ENCODE measurements around the gene NMRAL1.

NMRAL1 gene

GRCh38 chr16:4443986-4444385, 30.4 kb downstream of the NMRAL1 start:
- no peak overlapping the region for H3K4me3 ChIP-seq (ENCODE audit: low read depth, low read length)
- TF ChIP-seq CTCF (IDR thresholded peaks at IDR 0.05; ENCODE audit: control insufficient read depth, extremely low read depth, insufficient read depth) = no peak
- no peak for DNase-seq (ENCODE audit: low read depth)

GRCh38 chr16:4443271-4443670, 31.2 kb downstream of the NMRAL1 start:
- H3K4me3 ChIP-seq (ENCODE audit: low read depth, low read length) = no peak overlapping the region
- TF ChIP-seq CTCF (IDR thresholded peaks at IDR 0.05; ENCODE audit: control insufficient read depth, extremely low read depth, insufficient read depth) = no peak
- no peak for DNase-seq (ENCODE audit: low read depth)

GRCh38 chr16:4442371-4442770, 32.1 kb downstream of the NMRAL1 start:
- no peak overlapping the region for H3K4me3 ChIP-seq (ENCODE audit: low read depth, low read length)
- no peak for DNase-seq (ENCODE audit: low read depth)
- no peak for TF ChIP-seq CTCF (IDR thresholded peaks at IDR 0.05; ENCODE audit: control insufficient read depth, extremely low read depth, insufficient read depth)

GRCh38 chr16:4437366-4437765, 37.1 kb downstream of the NMRAL1 start:
- H3K4me3 ChIP-seq (ENCODE audit: low read depth, low read length) = no peak overlapping the region
- DNase-seq (ENCODE audit: low read depth) = no peak
- no peak for TF ChIP-seq CTCF (IDR thresholded peaks at IDR 0.05; ENCODE audit: control insufficient read depth, extremely low read depth, insufficient read depth)

- no peak overlapping the region for H3K4me3 ChIP-seq (ENCODE audit: low read depth, low read length)
- TF ChIP-seq CTCF (IDR thresholded peaks at IDR 0.05; ENCODE audit: control insufficient read depth, extremely low read depth, insufficient read depth) = no peak
- no peak for DNase-seq (ENCODE audit: low read depth)
Observed at GRCh38 chr16:4435337-4436067, 38.9 kb downstream of the NMRAL1 start.

- DNase-seq (ENCODE audit: low read depth) = no peak
- H3K4me3 ChIP-seq (ENCODE audit: low read depth, low read length) = no peak overlapping the region
- TF ChIP-seq CTCF (IDR thresholded peaks at IDR 0.05; ENCODE audit: control insufficient read depth, extremely low read depth, insufficient read depth) = no peak
Observed at GRCh38 chr16:4433914-4434787, 40.3 kb downstream of the NMRAL1 start.
